Stromal cell of bone marrow (primary cell): ENCODE results near the gene CUL2.
A peak's percentile ranks its signal among the peaks of the same experiment; 100 is the strongest.
"Not testable (repeated sequence)": the region's sequence is repeated elsewhere in the genome, so short reads cannot be mapped to it uniquely, and the experiment has no call there.

Experiments used
- DNase-seq: peaks from one replicate; pipeline ENCODE4 v3.0.0-alpha.2; 2012; ENCODE audit warnings: low read depth

The CUL2 gene

DNA sequence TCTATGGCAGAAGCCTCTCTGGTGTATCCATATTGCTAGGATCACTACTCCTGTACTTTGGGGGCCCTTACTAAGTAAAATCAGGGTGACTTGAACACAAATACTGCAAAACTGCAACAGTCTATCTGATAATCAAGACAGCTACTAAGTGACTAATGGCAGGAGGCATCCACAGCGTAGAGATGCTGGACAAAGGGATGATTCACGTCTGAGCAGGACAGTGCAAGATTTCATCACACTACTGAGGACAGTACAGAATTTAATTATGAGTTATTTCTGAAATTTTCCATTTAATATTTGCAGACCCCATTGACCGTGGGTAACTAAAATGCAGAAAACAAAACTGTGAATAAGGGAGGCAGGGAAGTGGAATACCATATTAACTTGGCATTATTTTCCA is 10.4 kb downstream of the CUL2 start:
- DNase-seq = peak; percentile 45

GRCh38 chr10:35079265-35079664 is 10.9 kb downstream of the CUL2 start:
- DNase-seq = no peak

DNA sequence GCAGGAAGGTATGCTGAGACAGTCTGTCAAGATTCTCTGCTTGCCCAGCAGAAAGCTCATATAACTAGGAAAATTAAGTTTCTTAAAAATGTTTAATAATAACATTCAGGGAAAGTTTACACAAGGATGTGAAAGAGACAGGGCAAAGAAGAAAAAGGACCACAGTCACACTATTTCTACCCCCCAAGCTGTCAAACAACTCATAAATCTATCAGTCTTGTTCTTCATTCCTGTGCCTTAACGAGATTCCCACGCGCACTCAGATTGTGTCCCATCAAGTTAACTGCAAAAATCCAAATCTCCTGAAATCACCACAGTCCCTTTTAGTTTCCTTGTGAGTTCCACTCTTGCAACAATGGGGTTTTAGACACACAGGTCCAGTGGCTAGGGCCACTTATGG is 14.9 kb downstream of the CUL2 start:
- DNase-seq = no peak

- DNase-seq = no peak
These were observed 15.9 kb downstream of the CUL2 start for GRCh38 chr10:35074266-35074665.

GRCh38 chr10:35070521-35070920 is 19.6 kb downstream of the CUL2 start:
- no peak for DNase-seq

DNA sequence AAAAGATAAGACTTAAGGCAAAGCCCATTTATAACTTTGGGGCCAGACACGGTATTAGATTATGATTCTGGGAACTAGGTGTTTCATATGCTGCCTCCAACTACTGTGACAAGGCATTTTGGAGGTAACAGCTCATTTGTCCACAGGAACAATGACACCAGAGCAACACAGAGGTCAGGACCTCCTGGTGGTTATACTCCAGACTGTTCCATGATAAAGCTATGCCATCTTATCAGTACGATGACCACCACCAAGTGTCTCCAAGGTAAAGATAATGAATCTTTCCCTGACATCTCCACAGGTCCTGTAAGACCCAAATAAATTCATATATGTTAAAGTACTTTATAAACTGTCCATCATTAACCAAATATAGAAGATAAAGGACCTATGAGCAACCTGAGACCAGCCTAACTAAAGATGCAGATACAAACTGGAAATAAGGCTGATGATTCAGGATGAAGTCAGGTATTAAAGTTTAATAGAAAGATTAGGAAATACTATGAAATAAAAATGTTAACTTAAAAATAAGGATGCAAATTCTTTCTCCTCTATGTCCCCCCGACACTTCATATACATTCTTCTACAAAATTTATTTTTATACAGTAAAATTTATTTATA is 26.2 kb downstream of the CUL2 start:
- DNase-seq = no peak

GRCh38 chr10:35059481-35059880 is 30.7 kb downstream of the CUL2 start:
- no peak for DNase-seq

- no peak for DNase-seq
These were observed 31.5 kb downstream of the CUL2 start for GRCh38 chr10:35058686-35059085.

- DNase-seq = peak; percentile 66
These were observed 32.0 kb downstream of the CUL2 start for GRCh38 chr10:35058134-35058533.

- no peak for DNase-seq
These were observed 33.5 kb downstream of the CUL2 start for GRCh38 chr10:35056686-35057085.

GRCh38 chr10:35056133-35056532 is 34.0 kb downstream of the CUL2 start:
- DNase-seq = no peak

GRCh38 chr10:35050568-35050967 is 39.6 kb downstream of the CUL2 start:
- no peak for DNase-seq

DNA sequence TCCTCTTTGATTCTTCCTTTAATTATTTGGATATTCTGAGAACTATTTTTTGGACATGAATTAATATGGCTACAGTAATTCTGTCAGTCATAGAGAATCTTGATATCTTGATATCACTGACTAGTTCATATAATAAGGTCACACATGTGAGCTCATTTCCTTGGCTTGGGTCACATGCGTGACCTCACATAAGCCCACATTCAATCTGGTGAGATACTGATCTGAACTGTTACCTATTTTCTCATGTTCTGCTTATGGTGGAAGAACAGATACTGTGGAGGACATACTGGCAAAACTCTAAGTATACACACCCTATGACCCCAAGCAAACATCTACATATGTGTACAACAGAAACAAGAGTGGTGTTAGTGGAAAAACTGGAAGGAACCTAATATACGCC is 44.1 kb downstream of the CUL2 start:
- no peak for DNase-seq

GRCh38 chr10:35045275-35045674 is 44.9 kb downstream of the CUL2 start:
- not testable (repeated sequence) for DNase-seq

GRCh38 chr10:35043796-35044344 is 46.3 kb downstream of the CUL2 start:
- no peak for DNase-seq

- DNase-seq = no peak
These were observed 47.4 kb downstream of the CUL2 start for GRCh38 chr10:35042783-35043182.

DNA sequence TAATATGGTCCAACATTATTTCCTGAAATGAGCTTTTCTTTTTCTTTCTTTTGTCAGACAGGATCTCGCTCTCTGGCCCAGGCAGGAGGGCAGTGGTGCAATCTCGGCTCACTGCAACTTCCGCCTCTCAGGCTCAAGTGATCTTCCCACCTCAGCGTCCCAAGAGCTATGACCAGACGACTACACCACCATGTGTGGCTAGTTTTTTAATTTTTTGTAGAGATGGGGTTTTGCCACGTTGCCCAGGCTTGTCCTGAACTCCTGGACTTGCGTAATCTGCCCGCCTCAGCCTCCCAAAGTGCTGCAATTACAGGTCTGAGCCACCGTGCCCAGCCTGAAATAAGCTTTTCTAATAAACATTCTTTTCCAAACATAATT is 48.6 kb downstream of the CUL2 start:
- no peak for DNase-seq

- peak; percentile 52 for DNase-seq
These were observed 49.2 kb downstream of the CUL2 start for GRCh38 chr10:35040760-35041501.

DNA sequence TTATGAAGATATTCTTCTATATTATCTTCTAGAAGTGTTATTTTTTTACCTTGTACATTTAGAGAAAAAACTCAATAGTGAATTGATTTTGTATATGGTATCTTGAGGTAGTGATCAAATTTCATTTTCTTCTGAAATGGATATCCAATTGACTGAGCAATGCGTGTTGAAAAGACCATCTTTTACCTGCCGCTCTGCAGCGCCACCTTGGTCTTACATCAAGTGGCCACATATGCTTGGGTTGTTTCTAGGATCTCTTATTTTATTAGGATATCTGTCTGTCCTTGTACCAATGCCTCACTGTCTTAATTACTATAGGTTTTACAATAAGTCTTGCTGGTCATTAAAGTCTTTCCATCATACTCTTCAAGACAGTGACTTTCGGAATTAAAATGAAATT is 53.0 kb downstream of the CUL2 start:
- DNase-seq = no peak

DNA sequence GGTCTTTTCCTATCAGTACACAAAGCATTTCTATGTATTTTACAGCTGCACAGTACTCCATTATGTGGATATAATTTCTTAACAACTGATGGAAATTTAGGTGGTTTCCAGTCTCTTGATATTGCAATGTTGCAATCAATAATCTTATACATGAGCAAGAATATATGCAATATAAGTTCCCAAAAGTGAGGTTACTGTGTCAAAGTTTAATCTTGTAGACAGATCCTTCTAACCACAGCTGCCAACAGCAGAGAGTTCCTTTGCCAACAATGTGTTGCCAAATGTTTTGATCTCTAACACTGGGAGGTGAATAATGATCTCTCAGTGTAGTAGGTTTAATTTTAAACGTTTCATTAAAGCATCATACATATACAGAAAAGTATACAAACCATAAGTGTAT is 54.5 kb downstream of the CUL2 start:
- no peak for DNase-seq

DNA sequence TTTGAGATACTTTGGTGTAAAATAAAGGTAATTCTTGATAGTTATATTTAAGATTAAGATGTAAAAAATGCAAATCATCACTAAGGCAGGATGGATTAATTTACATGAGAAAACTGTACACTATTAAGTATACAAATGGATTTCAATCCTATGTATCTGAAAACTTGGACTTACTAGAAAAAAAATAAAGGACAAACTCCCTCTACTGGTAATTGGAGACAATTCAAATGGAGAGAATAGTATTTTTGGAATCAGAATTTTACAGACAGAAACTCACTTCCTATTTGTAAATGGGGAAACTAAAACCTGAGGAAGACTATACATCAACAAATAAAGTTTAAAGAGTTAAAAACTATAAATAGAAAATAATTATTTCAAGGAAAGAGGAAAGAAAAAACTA is 62.6 kb downstream of the CUL2 start:
- DNase-seq = peak; percentile 13

- peak; percentile 61 for DNase-seq
These were observed 64.2 kb downstream of the CUL2 start for GRCh38 chr10:35025916-35026315.

- DNase-seq = no peak
These were observed 69.7 kb downstream of the CUL2 start for GRCh38 chr10:35020481-35020880.
